ENCODE results near the gene CLASP1.

GRCh38 chr2:121345887-121346286 is 303.4 kb downstream of the CLASP1 start:
- no peak for TF ChIP-seq CTCF (IDR thresholded peaks at IDR 0.05)
- TF ChIP-seq POLR2A (IDR thresholded peaks at IDR 0.05) = no peak
